ENCODE results near the gene TNMD. TPM values are rescaled to one million over a fixed set of nuclear protein-coding genes. Genes with fewer than 3 reads are reported as not detected.

Gene TNMD
- polyA plus RNA-seq, 1 of the 3 experiments (the other 2 are of a cell fraction) = not detected

GRCh38 chrX:100623001-100623400, 38.3 kb downstream of the TNMD start (continued):
- TF ChIP-seq IRF3 (IDR thresholded peaks at IDR 0.05; ENCODE audit: low read depth, low read length) (no peak), YY1 (IDR thresholded peaks at IDR 0.05; ENCODE audit: low read depth) (no peak), NFIC (IDR thresholded peaks at IDR 0.05; ENCODE audit: borderline replicate concordance) (no peak), RXRA (IDR thresholded peaks at IDR 0.05; ENCODE audit: borderline replicate concordance, low read depth) (no peak), RAD21 (IDR thresholded peaks at IDR 0.05; ENCODE audit: low read length) (no peak), MAX (IDR thresholded peaks at IDR 0.05; ENCODE audit: low read depth) (no peak)

- Histone ChIP-seq H3K79me2 (ENCODE audit: insufficient read depth) (no peaks in the 10 kb centered on the region), H3F3A (replicated peaks; ENCODE audit: insufficient read depth) (no peaks in the 10 kb centered on the region), H3K9ac (no peak overlapping the region), H3K27ac (ENCODE audit: low read depth in 2 of 2, low read length in 1 of 2) (no peak overlapping the region), H3K4me1 (ENCODE audit: control insufficient read depth in 1 of 2, insufficient read depth in 2 of 2, low read depth in 1 of 2, low read length in 1 of 2) (no peaks in the 10 kb centered on the region; a peak in 1 of 4 replicates), H3K4me3 (ENCODE audit: low read depth in 2 of 2, low read length in 1 of 2) (no peak overlapping the region), H2AFZ (ENCODE audit: low read depth) (no peak overlapping the region), H3K36me3 (replicated peaks in 1 of 2; ENCODE audit: control insufficient read depth in 1 of 2, insufficient read depth in 2 of 2, low read length in 1 of 2) (peaks cover 0 to 6% of the 10 kb centered on the region in 2 experiments), H3K9me2 (no peaks in the 10 kb centered on the region), H4K20me1 (ENCODE audit: insufficient read depth) (no peaks in the 10 kb centered on the region), H3K4me2 (no peak overlapping the region), H3K9me3 (no peaks in the 10 kb centered on the region), H3K27me3 (ENCODE audit: insufficient read depth) (no peaks in the 10 kb centered on the region; the same call in 1 of the 2 replicates)
- WGBS (ENCODE audit: low lambda C conversion rate) = 45% methylated on average over 5 of the region's 5 CpGs
- ChIA-PET POLR2A (no interaction called here), CTCF (interaction anchor here (0.8 to 2.5 kb wide), 2 partner anchors 11 kb away, joined by 3 to 9 read pairs; partner anchors contain the start of gene TSPAN6)
- TF ChIP-seq SIN3A (IDR thresholded peaks at IDR 0.05; ENCODE audit: borderline replicate concordance, low read depth, low read length) (no peak), TCF12 (IDR thresholded peaks at IDR 0.05) (0 out of 2 replicates have a peak, but pooled peaks have one; percentile 4)
- DNase-seq = no peak
Measured at GRCh38 chrX:100625985-100626491, 41.3 kb downstream of the TNMD start.

GRCh38 chrX:100635040-100635439, 50.3 kb downstream of the TNMD start:
- peaks cover 0 to 3% of the 10 kb centered on the region in 2 experiments; a peak in 1 of 4 replicates for H3K4me1 ChIP-seq (ENCODE audit: control insufficient read depth in 1 of 2, insufficient read depth in 2 of 2, low read depth in 1 of 2, low read length in 1 of 2)
- no peak for DNase-seq
- peaks cover 0 to 16% of the 10 kb centered on the region in 2 experiments for H3K36me3 ChIP-seq (replicated peaks in 1 of 2; ENCODE audit: control insufficient read depth in 1 of 2, insufficient read depth in 2 of 2, low read length in 1 of 2)
- WGBS (ENCODE audit: low lambda C conversion rate) = 48% methylated on average over 5 of the region's 5 CpGs
- no peaks in the 10 kb centered on the region for H3K79me2 ChIP-seq (ENCODE audit: insufficient read depth)
- no peaks in the 10 kb centered on the region for H3F3A ChIP-seq (replicated peaks; ENCODE audit: insufficient read depth)
- H3K9me2 ChIP-seq = no peaks in the 10 kb centered on the region
- TF ChIP-seq GABPA (IDR thresholded peaks at IDR 0.05; ENCODE audit: low read depth) (no peak), IRF3 (IDR thresholded peaks at IDR 0.05; ENCODE audit: low read depth, low read length) (no peak), SIN3A (IDR thresholded peaks at IDR 0.05; ENCODE audit: borderline replicate concordance, low read depth, low read length) (no peak), PBX3 (IDR thresholded peaks at IDR 0.05) (no peak), CTCF (IDR thresholded peaks at IDR 0.05) (no peak), MEF2A (IDR thresholded peaks at IDR 0.05; ENCODE audit: borderline replicate concordance, low read depth) (no peak), SMC3 (IDR thresholded peaks at IDR 0.05; ENCODE audit: low read depth, low read length) (no peak), FOXM1 (IDR thresholded peaks at IDR 0.05; ENCODE audit: low read depth) (no peak), RXRA (IDR thresholded peaks at IDR 0.05; ENCODE audit: borderline replicate concordance, low read depth) (no peak), USF1 (IDR thresholded peaks at IDR 0.05; ENCODE audit: borderline replicate concordance, low read depth) (no peak), ELF1 (IDR thresholded peaks at IDR 0.05) (no peak), FOXJ3 (CRISPR knock-in tag; IDR thresholded peaks at IDR 0.05) (no peak), GATA2 (CRISPR knock-in tag; IDR thresholded peaks at IDR 0.05) (no peak), EZH2phosphoT487 (IDR thresholded peaks at IDR 0.05; ENCODE audit: borderline replicate concordance, low read depth) (no peak), POLR2AphosphoS5 (IDR thresholded peaks at IDR 0.05; ENCODE audit: low read depth, low read length) (no peak)
- no peak overlapping the region for H3K9ac ChIP-seq
- CTCF ChIA-PET = no interaction called here
- POLR2A ChIA-PET = no interaction called here
- no peak overlapping the region for H3K27ac ChIP-seq (ENCODE audit: low read depth in 2 of 2, low read length in 1 of 2)
- no peak overlapping the region for H2AFZ ChIP-seq (ENCODE audit: low read depth)
- no peaks in the 10 kb centered on the region for H4K20me1 ChIP-seq (ENCODE audit: insufficient read depth)
- no peak overlapping the region for H3K4me3 ChIP-seq (ENCODE audit: low read depth in 2 of 2, low read length in 1 of 2)
- no peaks in the 10 kb centered on the region; the same call in 1 of the 2 replicates for H3K27me3 ChIP-seq (ENCODE audit: insufficient read depth)
- H3K4me2 ChIP-seq = 0 out of 2 replicates have a peak overlapping the region, but pooled peaks have one; percentile 73
- no peaks in the 10 kb centered on the region for H3K9me3 ChIP-seq
